HCT116 (cell line): ENCODE results near the gene SLC16A13. TPM values are rescaled to one million over a fixed set of nuclear protein-coding genes. Genes with fewer than 3 reads are reported as not detected.

Experiments
- ATAC-seq: fragments of 200-7000 bp; cut with Tn5 transposase; 2 replicates; pipeline ENCODE4 v1.9.1; 2020; ENCODE audit warnings: mild to moderate bottlenecking, moderate library complexity
- BruUV-seq: library from RNA; stranded (reverse); fragments of 400-500 nt; replicated peaks from 2 replicates; lab custom pipeline; 2021; lab: Mats Ljungman, UMichigan
- CTCF ChIA-PET: fragments of 300-600 bp; sonication (Branson Sonifier 250); formaldehyde crosslinking; loops from one replicate; lab custom pipeline; 2021; ENCODE audit warnings: antibody characterized with exemption; lab: Charles Lee
- POLR2A ChIA-PET: fragments of 300-600, 350-600 bp; sonication (Branson Sonifier 250); formaldehyde crosslinking; loops from one replicate; lab custom pipeline; 2021; ENCODE audit warnings: antibody characterized with exemption; lab: Charles Lee
- RAD21 ChIA-PET, 2 experiments: fragments of 300-600 bp; sonication (Branson Sonifier 250); formaldehyde crosslinking; loops; one replicate each; lab custom pipeline; 2023; ENCODE audit warnings: low total read pairs in 2 of 2; ENCODE audit not compliant: uncharacterized antibody in 2 of 2, unreplicated experiment in 2 of 2, low non-redundant PET in 1 of 2; lab: Charles Lee
- DNase-seq: peaks from one replicate; pipeline ENCODE4 v3.0.0-alpha.2; 2010; ENCODE audit warnings: low read depth, low spot score
- H2AFZ ChIP-seq: fragments of 200-600 bp; shearing (Covaris generic), sonication (generic); 2 replicates; pipeline ENCODE4 v1.6.1; 2017; ENCODE audit warnings: low read depth, mixed run types, mixed read lengths, antibody characterized with exemption, low read length; ENCODE audit not compliant: poor library complexity, severe bottlenecking
- H3K27ac ChIP-seq: 2 replicates; pipeline ENCODE4 v1.5.1; 2012; ENCODE audit warnings: low read depth, low read length
- H3K27me3 ChIP-seq: fragments of 200-600 bp; sonication (generic); 2 replicates; pipeline ENCODE4 v1.6.1; 2016; ENCODE audit warnings: mixed run types, low read length, mixed read lengths; ENCODE audit not compliant: insufficient read depth
- H3K36me3 ChIP-seq, 2 experiments: fragments of 200-500 bp in 1 of 2; fragments of 200-600 bp in 1 of 2; sonication (Bioruptor generic) in 1 of 2; sonication (generic) in 1 of 2; 2 replicates each; pipeline versions ENCODE4 v1.5.1 to v1.6.1; 2014 to 2016; ENCODE audit warnings: low read length in 2 of 2, inconsistent platforms in 1 of 2, mixed read lengths in 1 of 2, mixed run types in 1 of 2; ENCODE audit not compliant: insufficient read depth in 2 of 2, control insufficient read depth in 1 of 2
- H3K4me1 ChIP-seq, 2 experiments: fragments of 200-600 bp in 1 of 2; sonication (generic) in 1 of 2; 2 replicates each; pipeline versions ENCODE4 v1.5.1 to v1.6.1; 2012 to 2017; ENCODE audit warnings: low read length in 2 of 2, inconsistent platforms in 1 of 2, mild to moderate bottlenecking in 1 of 2, mixed read lengths in 1 of 2, mixed run types in 1 of 2, moderate library complexity in 1 of 2; ENCODE audit not compliant: insufficient read depth in 2 of 2, control insufficient read depth in 1 of 2
- H3K4me2 ChIP-seq: fragments of 200-600 bp; sonication (generic); 2 replicates; pipeline ENCODE4 v1.6.1; 2017; ENCODE audit warnings: mixed run types, low read length, mixed read lengths
- H3K4me3 ChIP-seq, 2 experiments: fragments of 200-600 bp in 1 of 2; sonication (generic) in 1 of 2; replicated peaks in 1 of 2; 2 replicates each; pipeline ENCODE4 v1.5.1; 2011 to 2016; ENCODE audit warnings: low read length in 2 of 2, control low read depth in 1 of 2, low read depth in 1 of 2, mild to moderate bottlenecking in 1 of 2, mixed read lengths in 1 of 2, mixed run types in 1 of 2
- H3K79me2 ChIP-seq: fragments of 200-600 bp; sonication (generic); 2 replicates; pipeline ENCODE4 v1.6.1; 2017; ENCODE audit warnings: mild to moderate bottlenecking, mixed run types, low read length, moderate library complexity, mixed read lengths; ENCODE audit not compliant: insufficient read depth
- H3K9ac ChIP-seq: fragments of 200-600 bp; sonication (generic); 2 replicates; pipeline ENCODE4 v1.6.1; 2016; ENCODE audit warnings: low read length, mixed read lengths
- H3K9me2 ChIP-seq: fragments of 200-600 bp; sonication (generic), shearing (Covaris generic); 2 replicates; pipeline ENCODE4 v1.6.1; 2017; ENCODE audit warnings: mixed run types, mild to moderate bottlenecking, moderate library complexity; ENCODE audit not compliant: insufficient read depth
- H3K9me3 ChIP-seq, 2 experiments: fragments of 200-500 bp in 1 of 2; fragments of 200-600 bp in 1 of 2; sonication (Bioruptor generic) in 1 of 2; sonication (generic) in 1 of 2; 2 replicates each; pipeline ENCODE4 v1.6.1; 2014 to 2017; ENCODE audit warnings: low read length in 2 of 2, mixed read lengths in 2 of 2, inconsistent platforms in 1 of 2, low read depth in 1 of 2, mild to moderate bottlenecking in 1 of 2, mixed run types in 1 of 2, moderate library complexity in 1 of 2; ENCODE audit not compliant: control insufficient read depth in 1 of 2, insufficient read depth in 1 of 2
- H4K20me1 ChIP-seq: fragments of 200-600 bp; sonication (generic), shearing (Covaris generic); 2 replicates; pipeline ENCODE4 v1.6.1; 2017; ENCODE audit warnings: mixed run types, mild to moderate bottlenecking, moderate library complexity; ENCODE audit not compliant: insufficient read depth
- CBX3 ChIP-seq: IDR thresholded peaks from 2 replicates; pipeline ENCODE4 v1.6.1; 2012; ENCODE audit warnings: low read depth
- CEBPB ChIP-seq: IDR thresholded peaks from 2 replicates; pipeline ENCODE4 v1.6.1; 2012; ENCODE audit warnings: low read depth
- EGR1 ChIP-seq: IDR thresholded peaks from 2 replicates; pipeline ENCODE4 v1.6.1; 2012; ENCODE audit warnings: low read depth
- ELF1 ChIP-seq: IDR thresholded peaks from 2 replicates; pipeline ENCODE4 v1.6.1; 2012; ENCODE audit warnings: low read depth, borderline replicate concordance
- EZH2 ChIP-seq: fragments of 200-600 bp; sonication (generic); IDR thresholded peaks from 2 replicates; pipeline ENCODE4 v1.6.1; 2017; ENCODE audit warnings: antibody characterized with exemption, mixed run types
- EZH2phosphoT487 ChIP-seq: fragments of 200-600 bp; IDR thresholded peaks from 2 replicates; pipeline ENCODE4 v1.6.1; 2018; ENCODE audit warnings: antibody characterized with exemption, borderline replicate concordance
- JUND ChIP-seq: IDR thresholded peaks from 2 replicates; pipeline ENCODE4 v1.6.1; 2012
- MAX ChIP-seq: IDR thresholded peaks from 2 replicates; pipeline ENCODE4 v1.6.1; 2012
- POLR2A ChIP-seq: IDR thresholded peaks from 2 replicates; pipeline ENCODE4 v1.7.0; 2011; ENCODE audit warnings: borderline replicate concordance; ENCODE audit not compliant: insufficient read depth, insufficient read length; ENCODE audit errors: extremely low read depth
- POLR2AphosphoS5 ChIP-seq: IDR thresholded peaks from 2 replicates; pipeline ENCODE4 v1.6.1; 2011; ENCODE audit warnings: mild to moderate bottlenecking, low read depth, low read length, moderate library complexity
- RAD21 ChIP-seq: IDR thresholded peaks from 2 replicates; pipeline ENCODE4 v1.6.1; 2012; ENCODE audit warnings: low read depth, mild to moderate bottlenecking
- SIN3A ChIP-seq: IDR thresholded peaks from 2 replicates; pipeline ENCODE4 v1.6.1; 2012; ENCODE audit warnings: low read depth
- SRF ChIP-seq: IDR thresholded peaks from 2 replicates; pipeline ENCODE4 v1.6.1; 2012; ENCODE audit warnings: low read depth
- YY1 ChIP-seq: IDR thresholded peaks from 2 replicates; pipeline ENCODE4 v1.6.1; 2011; ENCODE audit warnings: low read length, low read depth, moderate library complexity, mild to moderate bottlenecking; ENCODE audit not compliant: insufficient replicate concordance; ENCODE audit errors: extremely low read depth
- intact Hi-C: fragments of 100-400 bp; cut with micrococcal nuclease; formaldehyde crosslinking; loops from 2 replicates; pipeline ENCODE4 v1.10.0; 2022
- total RNA-seq: library from RNA; stranded (reverse); gene quantifications from one replicate; pipeline ENCODE4 v1.2.1, GENCODE V29; 2021; ENCODE audit not compliant: unreplicated experiment

Gene SLC16A13
- total RNA-seq, 1 experiment from 2014 or later = 6.8 TPM

- Histone ChIP-seq H3K27me3 (no peaks in the 10 kb centered on the region), H3K36me3 (no peaks in the 10 kb centered on the region), H3K4me1 (no peaks in the 10 kb centered on the region), H3K9me2 (no peaks in the 10 kb centered on the region), H3K9me3 (no peaks in the 10 kb centered on the region; a peak in 1 of 4 replicates), H3K27ac (no peak overlapping the region), H3K4me3 (no peak overlapping the region), H3K9ac (no peak overlapping the region), H2AFZ (no peak overlapping the region), H4K20me1 (no peaks in the 10 kb centered on the region), H3K79me2 (no peaks in the 10 kb centered on the region), H3K4me2 (no peak overlapping the region)
- intact Hi-C loops = no loop called here
- no peak for ATAC-seq
- no peak for DNase-seq
- no TSS peak for BruUV-seq
- POLR2A ChIA-PET = no interaction called here
- CTCF ChIA-PET = no interaction called here
- RAD21 ChIA-PET = no interaction called here
- no peak for TF ChIP-seq EZH2
- TF ChIP-seq RAD21 = no peak
- no peak for TF ChIP-seq SRF
- no peak for TF ChIP-seq CBX3
- no peak for TF ChIP-seq MAX
- no peak for TF ChIP-seq EGR1
- TF ChIP-seq JUND = no peak
- TF ChIP-seq ELF1 = no peak
- no peak for TF ChIP-seq CEBPB
- no peak for TF ChIP-seq EZH2phosphoT487
- no peak for TF ChIP-seq POLR2AphosphoS5
- no peak for TF ChIP-seq YY1
- no peak for TF ChIP-seq SIN3A
- no peak for TF ChIP-seq POLR2A
Observed at GRCh38 chr17:7078711-7079110, 42.9 kb downstream of the SLC16A13 start.
